Brain microvascular endothelial cell (primary cell): Measurements from ENCODE around the gene FOXJ3.

Experiments used
- DNase-seq: peaks from one replicate; pipeline ENCODE4 v3.0.0-alpha.2; 2020
- H3K27ac ChIP-seq: fragments of 250-450 bp; sonication (Bioruptor Pico); 2 replicates; pipeline ENCODE4 v1.5.1; 2020; ENCODE audit warnings: mild to moderate bottlenecking, moderate library complexity
- H3K27me3 ChIP-seq: fragments of 250-450 bp; sonication (Bioruptor Pico); replicated peaks from 2 replicates; pipeline ENCODE4 v1.5.1; 2020; ENCODE audit warnings: mild to moderate bottlenecking
- H3K36me3 ChIP-seq: fragments of 250-450 bp; sonication (Bioruptor Pico); replicated peaks from 2 replicates; pipeline ENCODE4 v1.5.1; 2020; ENCODE audit warnings: mild to moderate bottlenecking
- H3K4me3 ChIP-seq: 2 replicates; pipeline ENCODE4 v1.5.1; 2011; ENCODE audit warnings: low read depth, mild to moderate bottlenecking, control low read depth, low read length, moderate library complexity
- CTCF ChIP-seq: IDR thresholded peaks from 2 replicates; pipeline ENCODE4 v1.5.1; 2011; ENCODE audit warnings: low read depth, mild to moderate bottlenecking, moderate library complexity, low read length, control low read depth, inconsistent platforms; ENCODE audit errors: missing control alignments
- in situ Hi-C: cut with HindIII; loops from 2 replicates; pipeline ENCODE4 v1.10.0; 2017; ENCODE audit warnings: low sequenced_read_pairs, low pct_ligation_motif_present

FOXJ3 gene

GRCh38 chr1:42128964-42129363 lies 206.1 kb downstream of the FOXJ3 start:
- in situ Hi-C loops: no loop called here
- no peak overlapping the region for H3K27ac ChIP-seq
- no peak for DNase-seq
- no peak for TF ChIP-seq CTCF
- no peak overlapping the region for H3K4me3 ChIP-seq
- no peaks in the 10 kb centered on the region for H3K36me3 ChIP-seq
- H3K27me3 ChIP-seq: no peaks in the 10 kb centered on the region

- Histone ChIP-seq H3K27me3 (no peaks in the 10 kb centered on the region), H3K4me3 (no peak overlapping the region), H3K36me3 (no peaks in the 10 kb centered on the region), H3K27ac (no peak overlapping the region)
- in situ Hi-C loops: no loop called here
- TF ChIP-seq CTCF: no peak
- no peak for DNase-seq
Measured at GRCh38 chr1:42128499-42128898, 206.5 kb downstream of the FOXJ3 start.

- Histone ChIP-seq H3K27ac (no peak overlapping the region), H3K27me3 (no peaks in the 10 kb centered on the region), H3K36me3 (no peaks in the 10 kb centered on the region), H3K4me3 (no peak overlapping the region)
- in situ Hi-C loops: no loop called here
- TF ChIP-seq CTCF: no peak
- DNase-seq: no peak
Measured at GRCh38 chr1:42127767-42128166, 207.3 kb downstream of the FOXJ3 start.
